HepG2 (cell line): ENCODE measurements around the gene ATP11A. TPM values are rescaled to one million over a fixed set of nuclear protein-coding genes. Genes with fewer than 3 reads are reported as not detected.
A peak's percentile ranks its signal among the peaks of the same experiment; 100 is the strongest.

Experiments
- ASH2L ChIP-seq: fragments of 300-600, 200-600 bp; sonication (generic); IDR thresholded peaks from 2 replicates; pipeline ENCODE4 v1.7.0; 2017; ENCODE audit warnings: low read depth, mild to moderate bottlenecking, moderate library complexity, mixed read lengths, low read length; ENCODE audit not compliant: insufficient read length
- BCL6 ChIP-seq: IDR thresholded peaks from 2 replicates; pipeline ENCODE4 v1.6.1; 2016; ENCODE audit warnings: missing genetic modification reagents, missing compliant biosample characterization
- CENPX ChIP-seq: sonication (generic); formaldehyde crosslinking; IDR thresholded peaks from 2 replicates; pipeline ENCODE4 v1.9.0; 2021; ENCODE audit warnings: mild to moderate bottlenecking, missing genetic modification reagents, moderate library complexity
- FOXP1 ChIP-seq, 2 experiments: fragments of 450-650 bp in 1 of 2; IDR thresholded peaks; 2 replicates each; pipeline ENCODE4 v1.6.1; 2017 to 2018; ENCODE audit warnings: antibody characterized with exemption in 1 of 2
- HIC2 ChIP-seq: sonication (generic); formaldehyde crosslinking; IDR thresholded peaks from 2 replicates; pipeline ENCODE4 v1.9.0; 2022; ENCODE audit warnings: low read depth, missing genetic modification reagents
- HMG20A ChIP-seq: IDR thresholded peaks from 2 replicates; pipeline ENCODE4 v1.6.1; 2016; ENCODE audit warnings: borderline replicate concordance
- LBX2 ChIP-seq: sonication (generic); formaldehyde crosslinking; IDR thresholded peaks from 2 replicates; pipeline ENCODE4 v1.5.0; 2020; ENCODE audit warnings: missing genetic modification reagents, mild to moderate bottlenecking, borderline replicate concordance
- LCORL ChIP-seq, 2 experiments: fragments of 450-650 bp in 1 of 2; sonication (generic) in 1 of 2; formaldehyde crosslinking in 1 of 2; IDR thresholded peaks; 2 replicates each; pipeline versions ENCODE4 v1.5.0 to v1.6.1; 2017 to 2020; ENCODE audit warnings: antibody characterized with exemption in 1 of 2, missing genetic modification reagents in 1 of 2
- MTA3 ChIP-seq: sonication (generic); formaldehyde crosslinking; IDR thresholded peaks from 2 replicates; pipeline ENCODE4 v1.4.0; 2020; ENCODE audit warnings: missing genetic modification reagents
- NCOA5 ChIP-seq: sonication (generic); formaldehyde crosslinking; IDR thresholded peaks from 2 replicates; pipeline ENCODE4 v1.4.0; 2020; ENCODE audit warnings: missing genetic modification reagents
- RXRB ChIP-seq: IDR thresholded peaks from 2 replicates; pipeline ENCODE4 v1.6.1; 2016; ENCODE audit warnings: borderline replicate concordance, missing genetic modification reagents, missing compliant biosample characterization
- SMARCC2 ChIP-seq: fragments of 450-650 bp; IDR thresholded peaks from 2 replicates; pipeline ENCODE4 v1.6.1; 2017; ENCODE audit warnings: antibody characterized with exemption, mild to moderate bottlenecking
- SP2 ChIP-seq: sonication (generic); formaldehyde crosslinking; IDR thresholded peaks from 2 replicates; pipeline ENCODE4 v1.5.1; 2020; ENCODE audit warnings: mild to moderate bottlenecking, missing genetic modification reagents
- TBL1XR1 ChIP-seq: fragments of 150-350 bp; IDR thresholded peaks from 2 replicates; pipeline ENCODE4 v1.6.1; 2014; ENCODE audit warnings: borderline replicate concordance, low read length; ENCODE audit not compliant: partially characterized antibody
- TP53 ChIP-seq: sonication (generic); formaldehyde crosslinking; conservative IDR thresholded peaks from 2 replicates; pipeline ENCODE4 v1.4.0; 2020; ENCODE audit warnings: missing genetic modification reagents
- ZFYVE20 ChIP-seq: sonication (generic); formaldehyde crosslinking; IDR thresholded peaks from 2 replicates; pipeline ENCODE4 v1.8.0; 2023; ENCODE audit warnings: low read depth, mild to moderate bottlenecking, moderate library complexity, missing genetic modification reagents, borderline replicate concordance
- ZNF274 ChIP-seq: sonication (generic); formaldehyde crosslinking; IDR thresholded peaks from 2 replicates; pipeline ENCODE4 v1.5.1; 2020; ENCODE audit warnings: mild to moderate bottlenecking, missing genetic modification reagents
- ZNF446 ChIP-seq: sonication (generic); formaldehyde crosslinking; IDR thresholded peaks from 2 replicates; pipeline ENCODE4 v1.5.0; 2020; ENCODE audit warnings: mild to moderate bottlenecking, missing genetic modification reagents
- ZNF7 ChIP-seq: IDR thresholded peaks from 2 replicates; pipeline ENCODE4 v1.6.1; 2016; ENCODE audit warnings: missing biosample characterization, missing genetic modification reagents
- ZNF792 ChIP-seq: IDR thresholded peaks from 2 replicates; pipeline ENCODE4 v1.6.1; 2016
- ZSCAN9 ChIP-seq: IDR thresholded peaks from 2 replicates; pipeline ENCODE4 v1.6.1; 2016; ENCODE audit warnings: borderline replicate concordance
- polyA plus RNA-seq, 8 experiments: library from polyadenylated mRNA; depleted of rRNA in 3 of 8; stranded (reverse) in 7 of 8; unstranded in 1 of 8; fragments of >200 nt; fragmentation: Illumina TruSeq in 4 of 8; extraction: Trizol in 4 of 8; gene quantifications; 2 replicates each; pipeline versions ENCODE4 v1.2.1 to v1.2.3, GENCODE V29; 2011 to 2016; ENCODE audit warnings: low read depth in 4 of 8, missing spikeins in 1 of 8, mixed read lengths in 1 of 8; ENCODE audit not compliant: insufficient read depth in 1 of 8
- total RNA-seq, 5 experiments: library from RNA; depleted of rRNA; stranded (reverse); fragments of >200 nt; fragmentation: Illumina TruSeq; extraction: Trizol; gene quantifications; 2 replicates each; pipeline ENCODE4 v1.2.3, GENCODE V29; 2016; ENCODE audit warnings: low read depth in 1 of 5
- TF ChIP-seq, protein P1 (sequence below): sonication (generic); formaldehyde crosslinking; IDR thresholded peaks from 2 replicates; pipeline ENCODE4 v1.5.1; 2020; ENCODE audit warnings: mild to moderate bottlenecking, missing genetic modification reagents
- TF ChIP-seq, protein P2 (sequence below): sonication (generic); formaldehyde crosslinking; IDR thresholded peaks from 2 replicates; pipeline ENCODE4 v1.4.0; 2020; ENCODE audit warnings: missing genetic modification reagents, borderline replicate concordance

The ATP11A gene
- total and polyA plus RNA-seq, 2 of the 13 experiments (the other 11 are each of a cell fraction or from before 2014, with no cell fraction given), result 18.4 to 20.1 TPM

GRCh38 chr13:112756967-112757758, 67.3 kb downstream of the ATP11A start (continued):
- TF ChIP-seq, protein P1, sequence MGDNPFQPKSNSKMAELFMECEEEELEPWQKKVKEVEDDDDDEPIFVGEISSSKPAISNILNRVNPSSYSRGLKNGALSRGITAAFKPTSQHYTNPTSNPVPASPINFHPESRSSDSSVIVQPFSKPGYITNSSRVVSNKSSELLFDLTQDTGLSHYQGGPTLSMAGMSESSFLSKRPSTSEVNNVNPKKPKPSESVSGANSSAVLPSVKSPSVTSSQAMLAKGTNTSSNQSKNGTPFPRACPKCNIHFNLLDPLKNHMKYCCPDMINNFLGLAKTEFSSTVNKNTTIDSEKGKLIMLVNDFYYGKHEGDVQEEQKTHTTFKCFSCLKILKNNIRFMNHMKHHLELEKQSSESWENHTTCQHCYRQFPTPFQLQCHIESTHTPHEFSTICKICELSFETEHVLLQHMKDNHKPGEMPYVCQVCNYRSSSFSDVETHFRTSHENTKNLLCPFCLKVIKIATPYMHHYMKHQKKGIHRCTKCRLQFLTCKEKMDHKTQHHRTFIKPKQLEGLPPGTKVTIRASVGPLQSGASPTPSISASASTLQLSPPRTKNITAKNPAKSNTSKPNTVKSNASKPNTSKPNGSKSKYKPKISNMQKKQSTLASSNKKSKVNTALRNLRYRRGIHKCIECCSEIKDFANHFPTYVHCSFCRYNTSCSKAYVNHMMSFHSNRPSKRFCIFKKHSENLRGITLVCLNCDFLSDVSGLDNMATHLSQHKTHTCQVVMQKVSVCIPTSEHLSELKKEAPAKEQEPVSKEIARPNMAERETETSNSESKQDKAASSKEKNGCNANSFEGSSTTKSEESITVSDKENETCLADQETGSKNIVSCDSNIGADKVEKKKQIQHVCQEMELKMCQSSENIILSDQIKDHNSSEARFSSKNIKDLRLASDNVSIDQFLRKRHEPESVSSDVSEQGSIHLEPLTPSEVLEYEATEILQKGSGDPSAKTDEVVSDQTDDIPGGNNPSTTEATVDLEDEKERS (CRISPR knock-in tag), result no peak
- TF ChIP-seq RXRB (CRISPR knock-in tag) (peak; percentile 98), ZNF792 (CRISPR knock-in tag) (no peak), HMG20A (CRISPR knock-in tag) (peak; percentile 95; the same call in 1 of the 2 replicates), ZNF274 (no peak), TP53 (no peak), ZNF446 (CRISPR knock-in tag) (no peak), TBL1XR1 (peak; percentile 41), CENPX (CRISPR knock-in tag) (no peak), SP2 (CRISPR knock-in tag) (no peak), HIC2 (CRISPR knock-in tag) (no peak), ZFYVE20 (no peak), LBX2 (no peak), ZNF7 (CRISPR knock-in tag) (no peak), MTA3 (CRISPR knock-in tag) (no peak), FOXP1 (IDR thresholded peaks at IDR 0.05) (peak; percentile 90), FOXP1 (CRISPR knock-in tag; IDR thresholded peaks at IDR 0.05) (peak; percentile 96), BCL6 (CRISPR knock-in tag) (peak; percentile 98), ZSCAN9 (CRISPR knock-in tag) (peak; percentile 61; the same call in 1 of the 2 replicates), SMARCC2 (no peak), LCORL (IDR thresholded peaks at IDR 0.05) (no peak), LCORL (CRISPR knock-in tag; IDR thresholded peaks at IDR 0.05) (no peak), ASH2L (peak; percentile 69), NCOA5 (CRISPR knock-in tag) (no peak)
- TF ChIP-seq, protein P2, sequence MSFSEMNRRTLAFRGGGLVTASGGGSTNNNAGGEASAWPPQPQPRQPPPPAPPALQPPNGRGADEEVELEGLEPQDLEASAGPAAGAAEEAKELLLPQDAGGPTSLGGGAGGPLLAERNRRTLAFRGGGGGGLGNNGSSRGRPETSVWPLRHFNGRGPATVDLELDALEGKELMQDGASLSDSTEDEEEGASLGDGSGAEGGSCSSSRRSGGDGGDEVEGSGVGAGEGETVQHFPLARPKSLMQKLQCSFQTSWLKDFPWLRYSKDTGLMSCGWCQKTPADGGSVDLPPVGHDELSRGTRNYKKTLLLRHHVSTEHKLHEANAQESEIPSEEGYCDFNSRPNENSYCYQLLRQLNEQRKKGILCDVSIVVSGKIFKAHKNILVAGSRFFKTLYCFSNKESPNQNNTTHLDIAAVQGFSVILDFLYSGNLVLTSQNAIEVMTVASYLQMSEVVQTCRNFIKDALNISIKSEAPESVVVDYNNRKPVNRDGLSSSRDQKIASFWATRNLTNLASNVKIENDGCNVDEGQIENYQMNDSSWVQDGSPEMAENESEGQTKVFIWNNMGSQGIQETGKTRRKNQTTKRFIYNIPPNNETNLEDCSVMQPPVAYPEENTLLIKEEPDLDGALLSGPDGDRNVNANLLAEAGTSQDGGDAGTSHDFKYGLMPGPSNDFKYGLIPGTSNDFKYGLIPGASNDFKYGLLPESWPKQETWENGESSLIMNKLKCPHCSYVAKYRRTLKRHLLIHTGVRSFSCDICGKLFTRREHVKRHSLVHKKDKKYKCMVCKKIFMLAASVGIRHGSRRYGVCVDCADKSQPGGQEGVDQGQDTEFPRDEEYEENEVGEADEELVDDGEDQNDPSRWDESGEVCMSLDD (CRISPR knock-in tag), result no peak
